HUES6 (cell line): Measurements from ENCODE around the gene MED26.

Experiments used
- H3K27ac ChIP-seq: 2 replicates; pipeline ENCODE4 v1.7.0; 2013; ENCODE audit warnings: low read depth, mild to moderate bottlenecking, low read length, inconsistent platforms
- H3K27me3 ChIP-seq: 2 replicates; pipeline ENCODE4 v1.6.1; 2013; ENCODE audit warnings: low read length; ENCODE audit not compliant: control insufficient read depth, insufficient read depth
- H3K36me3 ChIP-seq: 2 replicates; pipeline ENCODE4 v1.6.1; 2013; ENCODE audit warnings: low read length; ENCODE audit not compliant: control insufficient read depth, insufficient read depth
- H3K4me1 ChIP-seq: 2 replicates; pipeline ENCODE4 v1.6.1; 2013; ENCODE audit warnings: low read length; ENCODE audit not compliant: control insufficient read depth, insufficient read depth
- H3K4me3 ChIP-seq: 2 replicates; pipeline ENCODE4 v1.5.1; 2013; ENCODE audit warnings: low read depth, low read length
- H3K9ac ChIP-seq: one replicate; pipeline ENCODE4 v1.6.1; 2013; ENCODE audit warnings: mild to moderate bottlenecking, low read length
- H3K9me3 ChIP-seq: 2 replicates; pipeline ENCODE4 v1.6.1; 2013; ENCODE audit warnings: low read depth, low read length; ENCODE audit not compliant: control insufficient read depth, insufficient read depth

The MED26 gene

GRCh38 chr19:16588824-16589577, 39.0 kb downstream of the MED26 start:
- no peak overlapping the region for H3K9ac ChIP-seq
- H3K27me3 ChIP-seq, result no peaks in the 10 kb centered on the region
- no peaks in the 10 kb centered on the region for H3K9me3 ChIP-seq
- no peak overlapping the region for H3K4me3 ChIP-seq
- H3K36me3 ChIP-seq, result no peaks in the 10 kb centered on the region
- no peak overlapping the region for H3K27ac ChIP-seq
- peaks cover 64% of the 10 kb centered on the region for H3K4me1 ChIP-seq

GRCh38 chr19:16587833-16588823, 39.9 kb downstream of the MED26 start:
- Histone ChIP-seq H3K36me3 (no peaks in the 10 kb centered on the region), H3K9me3 (no peaks in the 10 kb centered on the region), H3K27me3 (no peaks in the 10 kb centered on the region), H3K4me1 (peaks cover 69% of the 10 kb centered on the region), H3K27ac (no peak overlapping the region), H3K4me3 (no peak overlapping the region), H3K9ac (no peak overlapping the region)

GRCh38 chr19:16586991-16587832, 40.8 kb downstream of the MED26 start:
- Histone ChIP-seq H3K4me1 (peaks cover 64% of the 10 kb centered on the region), H3K27ac (no peak overlapping the region), H3K36me3 (no peaks in the 10 kb centered on the region), H3K9me3 (no peaks in the 10 kb centered on the region), H3K27me3 (no peaks in the 10 kb centered on the region), H3K9ac (no peak overlapping the region), H3K4me3 (no peak overlapping the region)

DNA sequence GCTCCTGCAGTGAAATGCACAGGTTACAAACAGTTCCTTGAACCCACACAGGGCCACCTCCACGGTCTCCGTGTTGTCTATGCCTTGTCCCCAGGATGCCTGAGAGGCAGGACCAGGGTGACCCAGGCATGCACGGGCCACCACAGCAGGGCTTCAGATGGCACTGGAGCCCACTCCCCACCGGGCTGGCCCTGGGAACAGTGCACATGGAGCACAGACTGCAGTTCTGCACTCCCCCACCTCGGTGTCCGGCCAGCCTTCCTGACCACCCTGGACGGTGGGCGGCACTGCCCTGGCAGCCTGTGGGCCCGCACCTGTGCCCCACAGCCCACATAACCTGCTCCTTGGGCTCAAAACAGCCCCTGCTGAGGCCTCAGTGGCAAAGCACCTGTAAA, 41.5 kb downstream of the MED26 start:
- H3K9me3 ChIP-seq, result no peaks in the 10 kb centered on the region
- H3K27ac ChIP-seq, result no peak overlapping the region

GRCh38 chr19:16585808-16586476, 42.1 kb downstream of the MED26 start:
- H3K4me3 ChIP-seq, result no peak overlapping the region
- H3K9me3 ChIP-seq, result no peaks in the 10 kb centered on the region
- peaks cover 56% of the 10 kb centered on the region for H3K4me1 ChIP-seq
- no peak overlapping the region for H3K9ac ChIP-seq
- no peak overlapping the region for H3K27ac ChIP-seq
- H3K36me3 ChIP-seq, result no peaks in the 10 kb centered on the region
- H3K27me3 ChIP-seq, result no peaks in the 10 kb centered on the region

More for the DNA sequence above, 41.5 kb downstream of the MED26 start:
- no peak overlapping the region for H3K4me3 ChIP-seq
- H3K36me3 ChIP-seq, result no peaks in the 10 kb centered on the region
- peaks cover 58% of the 10 kb centered on the region for H3K4me1 ChIP-seq
- no peaks in the 10 kb centered on the region for H3K27me3 ChIP-seq
- no peak overlapping the region for H3K9ac ChIP-seq

DNA sequence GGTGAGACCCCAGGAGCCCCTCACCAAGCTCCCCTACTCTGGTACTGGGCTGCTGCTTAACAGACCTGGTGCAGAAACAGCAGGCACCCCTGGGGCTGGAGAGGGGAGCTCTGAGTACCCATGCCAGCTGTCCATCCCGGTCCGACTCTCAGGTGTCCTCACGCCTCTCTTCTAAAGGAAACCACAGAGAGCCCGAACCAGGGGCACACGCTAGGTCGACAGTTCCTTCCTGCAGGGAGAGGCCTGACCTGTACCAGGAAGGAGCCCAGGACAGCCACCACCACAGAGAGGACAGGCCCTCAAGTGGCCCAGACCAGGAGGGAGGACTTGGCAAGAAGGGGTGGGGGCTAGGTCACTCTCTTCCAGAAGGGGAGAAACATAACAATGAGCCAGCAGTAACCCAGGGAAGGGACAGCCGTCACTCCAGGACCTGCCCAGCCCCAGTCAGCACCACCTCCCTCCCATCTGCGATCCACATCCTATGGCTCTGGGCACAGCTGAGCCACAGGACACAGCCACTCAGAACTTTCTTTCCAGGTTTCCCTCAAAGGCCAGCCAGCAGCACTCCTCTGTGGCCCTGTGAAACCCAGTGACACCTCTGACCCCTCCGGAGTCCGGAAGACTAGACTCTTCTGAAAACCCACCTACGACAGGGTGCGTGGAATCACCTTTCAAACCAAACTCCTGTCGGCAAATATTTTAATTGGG, 42.8 kb downstream of the MED26 start:
- Histone ChIP-seq H3K9me3 (no peaks in the 10 kb centered on the region), H3K4me3 (peak overlapping the region; percentile 42; the same call in 1 of the 2 replicates), H3K36me3 (no peaks in the 10 kb centered on the region), H3K9ac (no peak overlapping the region), H3K27me3 (no peaks in the 10 kb centered on the region), H3K27ac (no peak overlapping the region), H3K4me1 (peaks cover 56% of the 10 kb centered on the region)

DNA sequence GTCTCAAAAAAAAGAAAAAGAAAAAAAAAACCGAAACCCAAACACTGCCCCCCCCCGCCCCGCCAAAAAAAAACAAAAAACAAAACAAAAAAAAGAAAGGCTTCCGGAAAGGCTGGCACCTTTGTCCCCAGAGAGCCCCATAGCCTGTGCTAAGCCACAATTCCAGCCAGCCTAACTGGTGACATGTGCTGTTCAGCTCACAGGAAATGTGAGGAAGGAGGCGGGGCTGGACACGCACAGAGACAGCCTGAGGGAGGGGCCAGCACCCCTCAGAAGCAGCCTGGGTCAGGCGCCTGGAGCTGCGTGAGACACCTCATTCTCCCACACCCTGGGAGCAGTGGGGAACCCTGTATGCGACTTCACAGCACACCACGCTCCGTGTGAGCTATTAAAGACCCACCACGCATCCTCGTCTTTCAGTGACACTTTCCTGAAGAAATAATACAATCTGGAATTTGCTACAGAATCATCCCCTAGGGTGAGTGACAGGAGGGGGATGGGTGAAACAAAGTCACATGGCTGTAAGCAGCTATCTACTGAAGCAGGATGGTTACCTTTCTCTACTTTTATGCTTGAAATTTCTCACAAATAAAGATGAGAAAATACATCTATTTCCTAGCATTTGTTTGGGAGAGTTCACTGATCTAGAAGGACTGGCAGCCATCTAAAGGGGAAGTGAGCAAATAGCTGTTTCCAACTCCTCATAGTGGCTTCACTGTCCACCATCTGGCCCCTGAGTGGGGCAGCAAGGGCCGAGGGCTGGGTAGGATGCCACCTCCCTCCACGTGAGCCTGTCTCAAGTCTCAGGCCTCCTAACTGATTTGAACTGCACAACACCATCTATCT, 43.5 kb downstream of the MED26 start:
- H3K27ac ChIP-seq, result no peak overlapping the region
- peak overlapping the region; percentile 42 for H3K4me3 ChIP-seq

DNA sequence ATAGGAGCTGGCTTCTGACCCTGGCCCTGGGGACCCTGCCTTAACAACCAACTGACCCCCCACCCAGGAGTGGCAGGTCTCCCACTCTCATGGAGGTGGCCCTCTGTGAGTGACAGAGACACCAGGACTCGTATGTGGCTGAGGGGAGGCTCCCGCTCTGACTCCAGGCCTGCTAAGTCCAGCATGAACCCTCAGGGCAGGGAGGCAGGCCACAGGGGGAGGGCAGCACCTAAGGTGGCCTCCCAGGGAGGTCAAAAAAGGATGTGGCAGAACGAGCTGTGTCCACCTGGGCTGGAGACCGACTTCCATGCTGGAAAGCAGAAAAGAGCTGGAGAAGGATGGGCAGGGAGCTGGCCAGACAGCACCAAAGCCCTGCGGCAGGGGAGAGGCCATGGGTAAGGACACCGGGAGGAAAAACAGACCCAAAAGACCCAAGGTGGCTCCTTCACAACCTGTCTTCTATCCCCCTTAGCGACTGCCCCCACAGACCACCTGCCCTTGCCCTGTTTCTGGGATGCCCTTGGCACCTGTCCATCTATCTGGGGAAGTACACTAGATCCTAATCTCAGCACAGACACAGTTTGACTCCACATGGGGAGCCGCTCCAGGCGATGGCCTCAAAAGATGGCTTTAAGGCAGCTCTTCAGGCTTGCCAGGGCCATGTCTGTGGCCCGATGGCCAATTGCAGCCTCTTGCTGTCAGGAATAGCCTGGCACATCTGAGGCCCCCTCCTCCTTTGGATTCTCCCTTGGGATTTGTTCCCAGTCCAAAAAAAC, 45.3 kb downstream of the MED26 start:
- peaks cover 39% of the 10 kb centered on the region for H3K4me1 ChIP-seq
- no peaks in the 10 kb centered on the region for H3K27me3 ChIP-seq
- H3K9ac ChIP-seq, result no peak overlapping the region
- H3K27ac ChIP-seq, result no peak overlapping the region
- H3K9me3 ChIP-seq, result no peaks in the 10 kb centered on the region
- no peak overlapping the region for H3K4me3 ChIP-seq
- H3K36me3 ChIP-seq, result peaks cover 16% of the 10 kb centered on the region

More for the DNA sequence above, 43.5 kb downstream of the MED26 start:
- H3K9ac ChIP-seq, result no peak overlapping the region
- H3K4me1 ChIP-seq, result peaks cover 56% of the 10 kb centered on the region
- no peaks in the 10 kb centered on the region for H3K9me3 ChIP-seq
- H3K36me3 ChIP-seq, result 0 out of 2 replicates have a peak, but pooled peaks cover 3% of the 10 kb centered on the region
- H3K27me3 ChIP-seq, result no peaks in the 10 kb centered on the region

DNA sequence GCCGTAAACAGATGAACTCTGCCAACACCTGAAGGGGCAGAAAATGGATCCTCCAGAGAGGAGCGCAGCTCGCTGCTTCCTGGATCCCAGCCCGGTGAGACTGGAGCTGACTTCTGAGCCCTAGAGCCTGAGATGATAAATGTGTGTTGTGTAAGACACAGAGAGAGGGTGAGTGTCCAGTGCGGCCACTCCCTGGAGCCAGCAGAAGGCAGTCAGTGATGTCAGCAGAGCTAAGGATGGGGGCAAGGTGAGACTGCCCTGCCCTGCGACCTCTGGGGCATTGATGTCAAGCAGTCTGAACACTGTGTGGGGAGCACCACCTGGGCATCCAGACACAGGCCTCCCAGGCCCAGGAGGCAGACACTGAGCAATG, 46.0 kb downstream of the MED26 start:
- Histone ChIP-seq H3K27me3 (no peaks in the 10 kb centered on the region), H3K4me3 (no peak overlapping the region), H3K9ac (no peak overlapping the region), H3K27ac (0 out of 2 replicates have a peak overlapping the region, but pooled peaks have one; percentile 41), H3K4me1 (peaks cover 32% of the 10 kb centered on the region), H3K36me3 (peaks cover 22% of the 10 kb centered on the region), H3K9me3 (no peaks in the 10 kb centered on the region)
